GM19438 (cell line): ENCODE data around the gene PAK6.

Experiments
- ATAC-seq: cut with Tn5 transposase; IDR thresholded peaks from one replicate; pipeline ENCODE4 v1.9.1; 2021; ENCODE audit warnings: low read depth; ENCODE audit not compliant: unreplicated experiment

The PAK6 gene

DNA sequence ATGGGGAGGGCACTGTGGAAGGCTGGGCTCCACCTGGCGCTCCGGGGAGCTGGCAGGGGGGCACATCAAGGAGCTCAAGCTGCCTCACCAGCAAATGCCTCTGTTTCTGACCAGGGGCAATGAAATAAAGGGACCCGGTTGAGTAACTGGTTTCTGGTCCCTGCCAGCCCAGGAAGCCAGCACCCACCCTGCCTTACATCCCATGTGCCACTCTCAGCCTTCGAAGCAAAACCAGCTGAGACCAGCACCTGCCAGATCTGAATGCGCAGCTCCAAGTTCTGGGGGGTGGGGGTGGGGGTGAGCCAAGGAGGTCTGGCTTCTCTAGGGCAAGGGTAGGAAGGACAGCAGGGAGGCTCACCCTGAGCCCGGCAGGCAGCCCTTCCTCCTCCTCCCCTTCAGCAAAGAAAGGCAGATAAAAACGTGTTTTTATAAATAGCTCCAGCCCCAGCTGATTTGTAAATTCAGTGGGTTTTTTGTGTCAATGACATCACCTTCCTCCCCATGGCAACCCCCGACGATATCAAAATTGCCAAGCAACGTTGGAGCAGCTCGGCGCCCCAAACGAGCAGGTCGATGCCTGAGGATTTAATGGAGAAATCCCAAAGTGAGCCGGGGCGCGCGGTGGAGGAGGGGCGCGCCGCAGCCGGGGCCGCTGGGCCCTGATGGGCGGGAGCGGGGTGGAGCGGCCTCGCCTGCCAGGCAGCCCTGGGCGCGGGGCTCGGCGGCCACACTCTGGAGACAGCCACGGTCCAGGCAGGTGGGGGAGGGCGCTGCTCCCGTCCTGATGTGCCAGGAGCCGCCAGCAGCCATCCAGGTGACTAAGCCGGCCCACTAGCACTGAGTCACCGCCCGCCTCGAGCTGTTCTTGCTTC lies at the start of gene PAK6:
TSS of gene PAK6 (plus strand) at position 532 of the 872 bp plus-strand sequence. CDS start 25,723 bp downstream, outside the sequence.
- ATAC-seq: no peak

DNA sequence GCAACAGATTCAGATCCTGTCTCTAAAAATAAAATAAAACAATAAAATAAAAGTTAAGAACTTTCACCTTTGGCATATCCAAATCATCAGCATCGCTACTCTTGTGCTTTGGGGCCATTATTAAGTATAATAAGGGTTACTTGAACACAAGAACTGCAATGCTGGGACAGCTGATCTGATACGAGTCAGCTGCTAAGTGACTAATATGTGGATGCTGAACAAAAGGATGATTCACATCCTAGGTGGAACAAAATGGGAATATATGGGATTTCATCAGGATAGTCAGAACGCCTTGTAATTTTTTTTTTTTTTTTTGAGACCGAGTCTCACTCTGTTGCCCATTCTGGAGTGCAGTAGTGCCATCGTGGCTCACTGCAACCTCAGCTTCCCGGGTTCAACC lies 48.3 kb upstream of the PAK6 start:
- ATAC-seq: no peak

DNA sequence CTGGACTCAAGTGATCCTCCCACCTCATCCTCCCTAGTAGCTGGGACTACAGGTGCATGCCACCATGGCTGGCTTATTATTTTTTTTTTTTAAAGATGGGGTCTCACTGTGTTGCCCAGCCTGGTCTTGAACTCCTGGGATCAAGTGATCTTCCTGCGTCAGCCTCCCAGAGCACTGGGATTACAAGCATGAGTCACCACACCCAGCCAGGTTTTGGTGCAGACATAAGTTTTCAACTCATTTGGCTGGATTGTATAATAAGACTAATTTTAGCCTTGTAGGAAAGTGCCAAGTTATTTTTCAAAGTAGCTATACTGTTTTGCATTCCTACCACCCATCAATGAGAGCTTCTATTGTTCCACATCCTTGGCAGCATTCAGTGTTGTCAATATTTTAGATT lies 45.9 kb upstream of the PAK6 start:
- no peak for ATAC-seq

- ATAC-seq: no peak
Observed at GRCh38 chr15:40197434-40197833, 41.4 kb upstream of the PAK6 start.

DNA sequence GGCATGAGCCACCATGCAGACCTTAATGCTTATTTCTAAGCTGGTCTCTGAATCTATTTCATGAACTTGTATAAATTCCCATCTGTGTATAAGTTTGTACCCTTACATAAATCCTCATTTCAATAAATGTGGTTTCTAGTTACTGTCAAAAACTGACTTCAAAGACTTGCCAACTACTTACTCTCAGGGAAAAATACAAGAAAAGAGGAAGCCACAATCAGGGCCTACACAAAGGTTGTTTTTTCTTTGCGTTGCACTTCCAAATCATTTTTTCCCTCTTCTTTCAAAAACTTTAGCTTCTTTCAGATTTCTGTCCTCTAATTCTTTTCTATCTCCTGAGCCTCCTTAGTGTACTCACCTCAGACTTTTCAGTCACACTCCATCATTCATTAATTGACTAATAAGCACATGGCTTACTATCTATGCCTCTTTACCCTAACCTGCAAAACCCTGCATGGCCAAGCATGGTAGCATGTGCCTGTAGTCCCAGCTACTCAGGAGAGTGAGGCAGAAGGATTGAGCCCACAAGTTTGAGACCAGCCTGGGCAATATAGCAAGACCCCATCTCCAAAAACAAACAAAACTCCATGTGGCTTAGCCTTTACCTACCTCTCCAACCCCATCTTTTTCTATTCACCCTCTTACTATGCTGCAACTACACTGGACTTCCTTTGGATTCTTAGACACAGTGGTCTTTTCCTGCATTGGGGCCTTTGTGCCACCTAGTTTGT lies 40.3 kb upstream of the PAK6 start:
- ATAC-seq: no peak

GRCh38 chr15:40204100-40204499 lies 34.8 kb upstream of the PAK6 start:
- ATAC-seq: no peak

DNA sequence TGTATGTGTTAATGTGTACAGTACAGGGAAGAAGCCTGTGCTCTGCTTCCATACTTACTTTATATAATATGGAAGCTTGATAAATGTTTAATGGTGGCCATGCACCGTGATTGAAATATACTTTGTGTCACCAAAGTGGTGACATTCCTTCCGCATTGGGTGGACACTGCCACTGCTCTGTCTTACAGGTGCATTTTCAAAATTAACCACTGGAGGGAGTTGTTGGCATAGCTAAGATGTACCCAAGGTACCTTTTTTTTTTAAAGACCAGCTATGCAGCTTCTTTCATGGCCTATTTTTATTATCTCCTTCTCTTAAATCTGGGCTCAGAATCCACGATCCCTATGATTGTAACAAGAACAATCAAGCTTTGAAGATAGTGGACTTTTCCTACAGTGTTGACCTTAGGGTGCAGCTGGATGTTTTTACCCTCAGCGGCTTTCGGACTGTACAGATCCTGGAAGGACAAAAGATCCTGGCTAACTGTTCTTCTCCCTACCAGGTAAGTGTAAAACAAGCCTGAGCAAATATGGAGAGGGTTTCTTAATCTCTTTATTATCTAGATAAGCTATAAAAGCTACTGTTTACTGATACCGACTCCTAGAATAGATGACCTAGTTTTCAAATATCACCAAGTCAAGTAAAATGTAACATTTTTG lies 21.6 kb upstream of the PAK6 start:
- ATAC-seq: no peak

DNA sequence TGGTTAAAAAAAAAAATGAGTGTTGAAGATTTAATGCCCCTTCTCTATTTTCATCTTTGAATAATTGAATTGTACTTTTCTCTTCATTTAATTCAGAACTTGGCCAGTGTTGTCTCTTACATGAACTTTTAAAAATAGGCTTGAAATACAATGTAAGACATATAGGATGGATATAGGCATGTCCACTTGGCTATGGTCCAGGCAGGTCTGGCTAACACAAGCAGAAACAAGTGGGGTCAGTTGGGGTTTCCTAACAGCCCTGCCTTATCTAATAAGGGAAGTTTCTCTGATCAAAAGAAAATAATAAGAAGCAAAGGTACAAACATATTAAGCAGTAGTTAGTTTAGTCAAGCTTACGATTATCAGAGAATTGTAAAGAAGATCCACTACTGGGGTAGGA lies 19.1 kb upstream of the PAK6 start:
- no peak for ATAC-seq

DNA sequence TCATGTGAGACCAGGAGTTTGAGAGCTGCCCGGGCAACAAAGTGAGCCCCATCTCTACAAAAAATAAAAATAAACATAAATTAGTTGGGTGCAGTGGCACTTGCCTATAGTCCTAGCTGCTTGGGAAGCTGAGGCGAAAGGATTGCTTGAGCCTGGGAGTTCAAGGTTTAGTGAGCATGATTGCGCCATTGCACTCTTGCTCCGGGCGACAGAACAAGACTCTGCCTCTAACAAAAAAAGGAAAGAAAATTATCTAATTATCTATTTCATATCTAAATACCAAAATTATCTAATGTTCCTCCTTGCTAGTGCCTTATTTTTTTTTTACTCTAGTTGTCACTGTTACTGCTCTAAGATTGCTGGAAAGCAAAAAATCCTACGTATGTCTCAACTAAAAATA lies 16.7 kb upstream of the PAK6 start:
- no peak for ATAC-seq

DNA sequence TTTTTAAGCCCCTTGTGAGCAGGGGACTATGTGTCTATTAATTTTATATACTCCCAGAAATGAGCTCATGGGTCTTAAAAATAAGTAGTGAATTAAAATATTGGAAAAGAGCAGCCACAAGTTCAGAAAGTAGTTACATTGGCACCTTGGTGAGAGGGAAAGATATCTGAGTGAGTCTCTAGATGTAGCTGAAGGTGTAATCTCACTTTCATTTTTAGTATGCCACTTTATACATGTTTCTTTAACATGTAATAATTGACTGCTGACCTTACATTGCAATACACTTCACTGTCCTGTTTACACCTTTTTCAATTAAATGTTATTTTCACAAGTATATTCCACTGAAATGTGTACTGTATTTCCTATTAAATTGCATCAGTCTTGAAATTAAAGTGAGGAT lies 12.1 kb upstream of the PAK6 start:
- no peak for ATAC-seq

DNA sequence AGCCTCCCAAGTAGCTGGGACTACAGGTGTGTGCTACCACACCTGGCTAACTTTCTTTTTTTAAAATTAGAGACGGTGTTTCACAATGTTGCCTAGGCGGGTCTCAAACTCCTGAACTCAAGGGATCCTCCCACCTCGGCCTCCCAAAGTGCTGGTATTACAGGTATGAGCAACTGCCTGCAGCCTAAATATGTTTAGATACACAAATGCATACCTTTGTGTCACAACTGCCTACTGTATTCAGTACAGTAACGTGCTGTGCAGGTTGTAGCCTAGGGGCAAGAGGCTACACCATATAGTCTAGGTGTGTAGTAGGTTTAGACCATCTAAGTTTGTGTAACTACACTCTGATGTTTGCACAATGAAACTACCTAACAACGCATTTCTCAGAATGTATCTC lies 9.5 kb upstream of the PAK6 start:
- no peak for ATAC-seq

GRCh38 chr15:40229956-40230355 lies 8.9 kb upstream of the PAK6 start:
- no peak for ATAC-seq

DNA sequence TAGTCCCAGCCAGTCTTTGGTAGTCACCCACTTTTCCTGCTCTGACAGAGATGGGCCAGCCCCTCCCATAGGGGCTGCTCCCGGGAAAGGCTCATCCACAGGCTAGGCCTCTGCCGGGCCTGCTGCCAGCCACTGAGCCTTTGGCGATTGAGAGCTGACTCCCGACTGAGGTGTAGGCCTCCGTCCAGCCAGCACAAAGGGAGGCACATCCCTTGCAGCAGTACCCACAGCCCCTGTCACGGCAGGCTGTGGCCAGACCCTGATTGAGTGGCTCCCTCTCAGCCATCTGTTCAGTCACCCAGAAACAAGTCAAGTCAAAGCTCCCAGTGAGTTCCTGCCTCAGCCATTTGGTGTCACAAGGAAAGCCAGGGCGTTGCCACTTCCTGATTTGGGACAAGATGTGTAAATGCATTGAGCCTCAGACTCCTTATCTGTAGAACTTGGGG lies 6.2 kb upstream of the PAK6 start:
- no peak for ATAC-seq

GRCh38 chr15:40233727-40234577 lies 4.9 kb upstream of the PAK6 start:
- ATAC-seq: no peak

DNA sequence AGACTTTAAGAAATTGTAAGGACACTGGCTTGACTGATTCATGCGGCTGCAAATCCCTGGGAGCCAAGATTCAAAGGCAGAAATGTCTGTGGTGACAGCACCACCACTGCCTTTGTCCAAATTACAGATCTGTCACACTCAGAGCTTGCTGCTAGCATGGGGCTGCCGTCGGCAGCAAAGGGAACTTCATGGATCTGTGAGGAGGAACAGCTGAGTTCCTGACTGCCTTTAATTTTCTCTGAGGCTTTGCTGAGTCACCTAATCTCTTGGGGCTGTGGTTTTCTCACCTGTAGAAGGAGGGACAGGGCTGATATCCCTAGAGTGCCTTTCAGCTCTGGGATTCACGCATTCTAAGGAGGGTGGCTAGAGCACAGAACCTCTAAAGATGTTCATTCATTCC lies 4.1 kb upstream of the PAK6 start:
- no peak for ATAC-seq

DNA sequence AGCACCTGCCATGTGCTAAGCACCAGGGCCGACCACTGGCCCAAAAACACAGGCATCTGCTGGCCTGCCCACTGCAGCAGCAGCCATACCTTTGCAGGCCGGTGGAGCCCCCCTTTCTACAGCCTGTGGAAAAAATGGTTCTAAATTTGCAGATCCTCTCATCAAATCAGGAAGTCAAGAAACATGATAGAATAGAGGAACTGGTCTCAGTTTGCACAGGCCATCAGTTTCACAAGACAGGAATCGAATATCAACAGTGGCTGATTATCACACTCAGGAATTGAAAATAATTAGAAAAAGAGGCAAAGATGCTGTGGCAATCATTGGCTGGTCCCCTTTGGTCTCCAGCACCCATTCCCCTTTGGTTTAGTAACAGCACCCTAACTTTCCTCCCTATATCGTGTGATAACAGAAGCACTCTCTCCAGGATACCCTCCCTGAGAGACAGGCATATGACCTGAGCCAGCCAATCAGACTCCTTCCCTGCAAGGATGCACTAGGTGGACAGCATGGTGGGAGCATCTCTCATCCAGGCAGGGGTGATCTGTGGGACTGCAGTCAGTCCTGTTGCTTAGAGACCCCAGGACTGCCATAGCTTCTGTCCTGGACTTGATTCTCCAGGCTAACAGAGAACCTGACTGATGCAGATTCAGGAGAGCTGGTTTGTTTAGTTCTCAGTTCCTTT lies 3.5 kb upstream of the PAK6 start:
- ATAC-seq: no peak

DNA sequence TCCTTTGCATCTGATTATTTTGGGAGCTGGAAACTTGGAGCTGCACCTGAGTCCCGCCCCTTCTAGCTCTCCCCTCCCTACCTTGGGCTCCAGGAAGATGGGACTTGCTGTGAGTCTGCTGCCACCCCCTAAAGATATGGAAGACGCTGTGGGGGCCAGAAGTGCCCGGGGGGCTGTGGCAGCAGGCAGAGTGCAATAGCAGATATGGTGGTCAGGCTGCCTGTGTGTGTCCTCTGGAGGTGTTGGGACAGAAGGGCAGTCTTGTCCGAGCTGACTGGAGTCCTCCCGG lies 485 bp downstream of the PAK6 start:
- ATAC-seq: no peak

DNA sequence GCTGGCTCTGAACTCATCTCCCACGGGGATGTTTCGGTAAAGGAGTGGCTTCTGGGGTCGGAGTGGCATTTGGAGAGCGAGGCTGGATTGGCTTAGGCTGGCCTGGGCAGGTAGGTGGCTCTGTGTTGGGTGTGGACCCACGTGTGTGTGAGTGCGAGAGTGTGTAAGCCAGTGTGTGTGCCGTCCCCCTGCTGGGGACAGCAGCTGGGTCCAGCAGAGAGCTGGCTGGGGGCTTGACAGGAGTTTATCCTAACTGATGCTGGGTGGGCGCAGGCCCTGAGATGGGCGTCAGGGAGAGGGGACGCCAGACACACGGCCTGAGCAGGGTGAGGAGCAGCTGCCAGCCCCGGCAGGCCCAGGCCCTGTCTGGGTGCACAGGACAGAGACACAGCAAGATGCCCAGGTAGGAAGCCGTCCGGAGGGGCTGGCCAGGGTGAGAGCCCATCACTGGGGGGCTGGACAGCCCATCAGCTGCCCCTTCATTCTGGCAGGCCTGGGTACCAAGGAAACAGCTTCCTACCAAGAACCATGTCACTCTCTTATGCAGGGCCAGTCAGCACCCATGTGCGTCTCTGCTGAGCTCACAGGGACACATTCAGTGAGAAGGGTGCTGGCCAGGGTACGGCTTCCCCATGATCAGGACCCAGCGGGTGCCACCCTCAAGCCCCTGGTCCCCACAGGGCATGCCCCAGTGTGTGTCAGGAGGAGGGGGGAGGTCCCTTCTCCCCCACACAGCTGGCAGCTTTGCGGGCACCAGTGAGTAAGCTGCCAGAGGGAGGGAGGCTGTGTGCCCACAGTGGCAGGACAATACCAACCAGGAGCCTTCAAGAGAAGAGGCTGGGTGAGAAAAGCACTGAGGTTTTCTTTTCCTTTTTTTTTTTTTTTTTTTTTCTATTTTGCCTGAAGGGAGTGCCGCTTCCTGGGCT lies 1.1 kb downstream of the PAK6 start:
- no peak for ATAC-seq

- ATAC-seq: no peak
Observed at GRCh38 chr15:40240619-40241221, 1.9 kb downstream of the PAK6 start.
